Activated CD4-positive, alpha-beta T cell treated with anti-CD3 and anti-CD28 coated beads for 36 hours (primary cell): Measurements from ENCODE around the gene ACTA1. TPM values are rescaled to one million over a fixed set of nuclear protein-coding genes. Genes with fewer than 3 reads are reported as not detected.
A peak's percentile ranks its signal among the peaks of the same experiment; 100 is the strongest.
"Not testable (repeated sequence)": the region's sequence is repeated elsewhere in the genome, so short reads cannot be mapped to it uniquely, and the experiment has no call there.

ENCODE experiments used
- ATAC-seq: fragments of 200-7000 bp; cut with Tn5 transposase; one replicate; pipeline ENCODE4 v1.10.0; 2021; ENCODE audit warnings: mild to moderate bottlenecking, moderate library complexity
- CTCF ChIA-PET: fragments of 350-600 bp; sonication (Branson Sonifier 250); formaldehyde crosslinking; loops from one replicate; lab custom pipeline; 2021; ENCODE audit warnings: antibody characterized with exemption; lab: Charles Lee
- POLR2A ChIA-PET: fragments of 350-600 bp; sonication (Branson Sonifier 250); formaldehyde crosslinking; loops from one replicate; lab custom pipeline; 2021; ENCODE audit warnings: antibody characterized with exemption, inconsistent platforms; lab: Charles Lee
- DNase-seq: peaks from one replicate; pipeline ENCODE4 v3.0.0-alpha.2; 2020
- H3K27ac Mint-ChIP-seq: one replicate; pipeline ENCODE4 v1.8.0; 2021; ENCODE audit warnings: mixed read lengths
- H3K27me3 Mint-ChIP-seq: one replicate; pipeline ENCODE4 v1.8.0; 2021; ENCODE audit warnings: mixed read lengths
- H3K36me3 Mint-ChIP-seq: one replicate; pipeline ENCODE4 v1.8.0; 2021; ENCODE audit warnings: low read depth, mixed read lengths
- H3K4me1 Mint-ChIP-seq: one replicate; pipeline ENCODE4 v1.8.0; 2021; ENCODE audit warnings: mixed read lengths
- H3K4me3 Mint-ChIP-seq: one replicate; pipeline ENCODE4 v1.8.0; 2021; ENCODE audit warnings: mild to moderate bottlenecking, moderate library complexity, mixed read lengths
- H3K9me3 Mint-ChIP-seq: one replicate; pipeline ENCODE4 v1.8.0; 2021; ENCODE audit warnings: low read depth, mixed read lengths
- intact Hi-C, 2 experiments: fragments of 100-400 bp; cut with DNase I in 1 of 2; cut with micrococcal nuclease in 1 of 2; formaldehyde crosslinking; loops; one replicate each; pipeline versions ENCODE4 v1.14.2 to v1.15.1; 2022 to 2024; cut with DNase I, micrococcal nuclease
- total RNA-seq, 2 experiments: library from RNA; stranded (reverse); gene quantifications; one replicate each; pipeline ENCODE4 v1.2.3, GENCODE V29; 2021

The ACTA1 gene
- total RNA-seq, 2 experiments from 2014 or later: not detected

- no peak overlapping the region for H3K4me3 Mint-ChIP-seq
- H3K9me3 Mint-ChIP-seq: no peaks in the 10 kb centered on the region
- intact Hi-C loops: no loop called here
- DNase-seq: no peak
- POLR2A ChIA-PET: no interaction called here
- peaks cover 62% of the 10 kb centered on the region for H3K27me3 Mint-ChIP-seq
- peaks cover 2% of the 10 kb centered on the region for H3K36me3 Mint-ChIP-seq
- no peak overlapping the region for H3K27ac Mint-ChIP-seq
- peaks cover 16% of the 10 kb centered on the region for H3K4me1 Mint-ChIP-seq
- CTCF ChIA-PET: interaction anchor here (1.0 to 1.2 kb wide), 2 partner anchors 14 to 171 kb away, joined by 3 to 4 read pairs; no protein-coding TSS in a partner anchor
- no peak for ATAC-seq
Observed at GRCh38 chr1:229428256-229428655, 5.6 kb downstream of the ACTA1 start.

DNA sequence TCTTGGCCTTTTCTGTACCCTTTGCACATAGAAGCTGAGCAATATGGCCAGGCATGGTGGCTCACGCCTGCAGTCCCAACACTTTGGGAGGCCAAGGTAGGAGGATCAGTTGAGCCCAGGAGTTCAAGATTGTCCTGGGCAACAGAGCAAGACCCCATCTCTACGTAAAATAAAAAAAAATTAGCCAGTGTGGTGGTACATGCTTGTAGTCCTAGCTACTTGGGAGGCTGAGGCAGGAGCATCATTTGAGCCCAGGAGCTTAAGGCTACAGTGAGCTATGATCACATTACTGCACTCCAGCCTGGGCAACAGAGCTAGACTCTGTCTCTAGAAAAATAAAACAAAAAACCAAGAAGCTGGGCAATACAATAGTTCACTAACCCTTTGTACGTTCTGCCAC lies 6.3 kb downstream of the ACTA1 start:
- peaks cover 62% of the 10 kb centered on the region for H3K27me3 Mint-ChIP-seq
- ChIA-PET CTCF (interaction anchor here (0.7 to 1.2 kb wide), 3 partner anchors 15 to 208 kb away, joined by 3 to 4 read pairs (median 3); no protein-coding TSS in a partner anchor), POLR2A (no interaction called here)
- intact Hi-C loops: no loop called here
- H3K4me1 Mint-ChIP-seq: peaks cover 14% of the 10 kb centered on the region
- no peak overlapping the region for H3K4me3 Mint-ChIP-seq
- H3K9me3 Mint-ChIP-seq: peaks cover 2% of the 10 kb centered on the region
- no peak for ATAC-seq
- DNase-seq: no peak
- peaks cover 2% of the 10 kb centered on the region for H3K36me3 Mint-ChIP-seq
- no peak overlapping the region for H3K27ac Mint-ChIP-seq

DNA sequence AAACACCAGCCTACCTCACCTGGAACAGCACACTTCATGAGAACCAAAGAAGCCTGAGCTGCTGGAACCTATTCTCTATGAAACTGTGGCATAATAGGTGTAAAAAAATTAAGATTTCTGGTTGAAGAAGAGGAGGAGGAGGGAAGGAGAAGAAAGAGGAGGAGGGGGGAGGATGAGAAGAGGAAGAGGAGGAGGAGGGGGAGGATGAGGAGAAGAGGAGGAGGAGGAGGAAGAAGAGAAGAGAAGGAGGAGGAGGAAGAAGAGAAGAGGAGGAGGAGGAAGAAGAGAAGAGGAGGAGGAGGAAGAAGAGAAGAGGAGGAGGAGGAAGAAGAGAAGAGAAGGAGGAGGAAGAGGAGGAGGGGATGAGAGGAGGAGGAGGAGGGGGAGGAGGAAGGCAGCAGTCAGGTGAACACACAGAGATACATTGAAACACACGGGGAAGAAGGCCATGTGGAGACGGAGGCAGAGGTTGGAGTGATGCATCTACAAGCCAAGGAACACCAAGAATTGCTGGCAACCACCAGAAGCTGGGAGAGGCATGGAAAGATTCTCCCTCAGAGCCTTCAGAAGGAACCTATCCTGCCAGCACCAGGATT lies 8.2 kb downstream of the ACTA1 start:
- intact Hi-C loops: no loop called here
- POLR2A ChIA-PET: no interaction called here
- DNase-seq (no peak), ATAC-seq (no peak)
- Mint-ChIP-seq H3K4me1 (no peaks in the 10 kb centered on the region), H3K4me3 (no peak overlapping the region), H3K9me3 (peaks cover 2% of the 10 kb centered on the region), H3K27me3 (peaks cover 43% of the 10 kb centered on the region), H3K27ac (no peak overlapping the region), H3K36me3 (peaks cover 2% of the 10 kb centered on the region)
- CTCF ChIA-PET: no interaction called here

- POLR2A ChIA-PET: no interaction called here
Observed at GRCh38 chr1:229420765-229421164, 13.1 kb downstream of the ACTA1 start.

GRCh38 chr1:229420224-229420623 lies 13.7 kb downstream of the ACTA1 start:
- intact Hi-C loops: no loop called here
- Mint-ChIP-seq H3K9me3 (peaks cover 2% of the 10 kb centered on the region), H3K27me3 (peaks cover 16% of the 10 kb centered on the region), H3K4me1 (no peaks in the 10 kb centered on the region), H3K27ac (no peak overlapping the region), H3K36me3 (peaks cover 2% of the 10 kb centered on the region), H3K4me3 (no peak overlapping the region)
- ChIA-PET POLR2A (no interaction called here), CTCF (interaction anchor here (0.7 to 1.7 kb wide), 3 partner anchors 10 to 291 kb away, joined by 3 to 5 read pairs (median 3); no protein-coding TSS in a partner anchor)
- ATAC-seq (no peak), DNase-seq (no peak)

More at GRCh38 chr1:229420765-229421164, 13.1 kb downstream of the ACTA1 start:
- H3K4me3 Mint-ChIP-seq: no peak overlapping the region
- ATAC-seq: no peak
- intact Hi-C loops: no loop called here
- no peak for DNase-seq
- H3K27me3 Mint-ChIP-seq: peaks cover 21% of the 10 kb centered on the region
- no peaks in the 10 kb centered on the region for H3K4me1 Mint-ChIP-seq
- H3K36me3 Mint-ChIP-seq: peaks cover 2% of the 10 kb centered on the region
- CTCF ChIA-PET: interaction anchor here (0.7 to 1.7 kb wide), 4 partner anchors 10 to 292 kb away, joined by 3 to 5 read pairs (median 3); no protein-coding TSS in a partner anchor
- no peak overlapping the region for H3K27ac Mint-ChIP-seq
- peaks cover 2% of the 10 kb centered on the region for H3K9me3 Mint-ChIP-seq

- CTCF ChIA-PET, H3K4me3 Mint-ChIP-seq, ATAC-seq, intact Hi-C loops, DNase-seq, H3K9me3 Mint-ChIP-seq, H3K4me1 Mint-ChIP-seq, POLR2A ChIA-PET, H3K36me3 Mint-ChIP-seq, H3K27ac Mint-ChIP-seq: not testable (repeated sequence)
- H3K27me3 Mint-ChIP-seq: peaks cover 19% of the 10 kb centered on the region
Observed at GRCh38 chr1:229418586-229418985, 15.3 kb downstream of the ACTA1 start.

DNA sequence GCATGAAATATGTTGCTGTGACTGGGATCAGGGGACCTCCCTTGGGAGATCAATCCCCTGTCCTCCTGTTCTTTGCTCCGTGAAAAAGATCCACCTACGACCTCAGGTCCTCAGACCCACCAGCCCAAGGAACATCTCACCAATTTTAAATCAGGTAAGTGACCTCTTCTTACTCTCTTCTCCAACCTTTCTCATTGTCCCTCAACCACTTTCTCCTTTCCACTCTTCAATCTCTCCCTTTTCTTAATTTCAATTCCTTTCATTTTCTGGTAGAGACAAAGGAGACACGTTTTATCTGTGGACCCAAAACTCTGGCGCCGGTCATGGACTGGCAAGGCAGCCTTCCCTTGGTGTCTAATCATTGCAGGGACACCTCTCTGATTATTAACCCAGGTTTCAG lies 21.1 kb downstream of the ACTA1 start:
- H3K4me3 Mint-ChIP-seq, POLR2A ChIA-PET, H3K4me1 Mint-ChIP-seq, intact Hi-C loops, H3K27ac Mint-ChIP-seq, DNase-seq, CTCF ChIA-PET, ATAC-seq, H3K36me3 Mint-ChIP-seq, H3K9me3 Mint-ChIP-seq: not testable (repeated sequence)
- H3K27me3 Mint-ChIP-seq: peaks cover 48% of the 10 kb centered on the region

DNA sequence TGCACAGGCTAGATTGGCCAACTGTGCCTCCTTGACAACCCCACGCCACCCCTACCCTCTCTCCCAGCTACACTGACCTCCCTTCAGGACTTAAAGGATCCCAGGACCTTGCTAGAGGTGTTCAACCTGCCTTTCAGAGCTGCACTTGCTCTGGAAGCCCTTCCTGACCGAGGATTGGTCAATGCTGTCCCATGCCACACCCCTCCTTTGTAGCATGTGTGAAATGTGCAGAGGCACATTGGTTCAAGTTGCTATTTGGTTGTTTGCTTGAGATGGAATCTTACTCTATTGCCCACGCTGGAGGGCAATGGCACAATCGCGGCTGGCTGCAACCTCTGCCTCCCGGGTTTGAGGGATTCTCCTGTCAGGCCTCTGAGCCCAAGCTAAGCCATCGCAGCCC lies 21.8 kb downstream of the ACTA1 start:
- no peak for ATAC-seq
- Mint-ChIP-seq H3K4me1 (peaks cover 13% of the 10 kb centered on the region), H3K9me3 (no peaks in the 10 kb centered on the region), H3K4me3 (no peak overlapping the region), H3K36me3 (no peaks in the 10 kb centered on the region), H3K27me3 (peaks cover 55% of the 10 kb centered on the region), H3K27ac (no peak overlapping the region)
- POLR2A ChIA-PET: no interaction called here
- intact Hi-C loops: no loop called here
- CTCF ChIA-PET: no interaction called here
- no peak for DNase-seq

DNA sequence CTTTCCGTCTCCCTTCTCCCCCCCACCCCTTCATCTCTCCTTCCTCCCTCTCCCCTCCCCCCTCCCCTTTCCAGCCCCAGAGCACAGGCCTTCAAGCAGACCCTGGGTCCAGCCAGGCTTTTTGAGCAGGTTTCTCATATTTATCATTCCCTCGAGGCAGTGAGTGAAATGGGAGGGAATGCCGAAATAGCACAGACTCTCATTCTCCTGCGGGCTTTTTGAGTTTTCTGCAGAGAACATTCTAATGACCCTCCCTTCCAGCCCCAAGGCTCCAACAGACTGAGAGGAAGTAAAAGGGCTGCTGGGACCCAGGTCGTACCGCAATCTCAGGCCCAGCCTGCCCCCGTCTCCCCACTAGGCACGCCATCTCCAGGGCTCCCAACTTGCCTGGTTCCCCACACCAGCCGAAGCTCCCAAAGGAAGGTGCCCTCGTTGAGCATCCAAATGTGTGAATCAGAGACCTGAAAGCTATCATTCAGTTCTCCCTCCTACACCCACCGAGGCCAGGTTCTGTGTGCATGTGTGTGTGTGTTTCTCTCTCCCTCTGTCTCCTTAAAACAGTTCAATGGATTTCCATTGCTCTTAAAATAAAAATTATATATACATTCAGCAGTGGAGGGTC lies 22.3 kb downstream of the ACTA1 start:
- Mint-ChIP-seq H3K27ac (no peak overlapping the region), H3K9me3 (no peaks in the 10 kb centered on the region), H3K4me3 (no peak overlapping the region), H3K4me1 (peaks cover 15% of the 10 kb centered on the region), H3K27me3 (peaks cover 60% of the 10 kb centered on the region), H3K36me3 (no peaks in the 10 kb centered on the region)
- CTCF ChIA-PET: no interaction called here
- no peak for DNase-seq
- POLR2A ChIA-PET: no interaction called here
- no peak for ATAC-seq
- intact Hi-C loops: no loop called here

- ATAC-seq (peak; percentile 91), DNase-seq (peak; percentile 61)
- no peak overlapping the region for H3K27ac Mint-ChIP-seq
- peaks cover 63% of the 10 kb centered on the region for H3K27me3 Mint-ChIP-seq
- CTCF ChIA-PET: interaction anchor here (1.0 to 1.1 kb wide), 3 partner anchors 10 to 71 kb away, joined by 3 to 5 read pairs (median 3); no protein-coding TSS in a partner anchor
- intact Hi-C loops: no loop called here
- no peaks in the 10 kb centered on the region for H3K9me3 Mint-ChIP-seq
- no peak overlapping the region for H3K4me3 Mint-ChIP-seq
- H3K4me1 Mint-ChIP-seq: peaks cover 15% of the 10 kb centered on the region
- no peaks in the 10 kb centered on the region for H3K36me3 Mint-ChIP-seq
- POLR2A ChIA-PET: no interaction called here
Observed at GRCh38 chr1:229410692-229411433, 23.0 kb downstream of the ACTA1 start.

DNA sequence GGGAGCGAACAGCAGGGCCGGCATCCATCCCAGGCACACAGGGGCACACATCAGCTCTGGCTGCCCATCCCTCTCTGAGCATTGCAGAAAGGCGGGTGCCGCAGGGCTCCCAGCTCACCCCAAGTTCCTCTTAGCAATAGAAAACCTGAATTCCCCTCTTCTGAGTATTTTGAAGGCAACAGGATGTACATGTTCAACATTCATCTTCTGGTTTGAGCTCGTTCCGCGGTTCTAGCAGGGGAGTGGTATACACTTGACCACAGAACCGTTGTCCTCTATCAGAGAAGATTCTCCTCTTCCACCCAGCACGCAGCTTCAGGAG lies 23.6 kb downstream of the ACTA1 start:
- ChIA-PET CTCF (interaction anchor here (0.6 to 1.1 kb wide), 4 partner anchors 10 to 429 kb away, joined by 3 to 5 read pairs (median 3); no protein-coding TSS in a partner anchor), POLR2A (no interaction called here)
- peaks cover 15% of the 10 kb centered on the region for H3K4me1 Mint-ChIP-seq
- no peak overlapping the region for H3K4me3 Mint-ChIP-seq
- no peaks in the 10 kb centered on the region for H3K9me3 Mint-ChIP-seq
- DNase-seq (no peak), ATAC-seq (no peak)
- H3K27me3 Mint-ChIP-seq: peaks cover 69% of the 10 kb centered on the region
- intact Hi-C loops: no loop called here
- no peak overlapping the region for H3K27ac Mint-ChIP-seq
- H3K36me3 Mint-ChIP-seq: no peaks in the 10 kb centered on the region
